Neutrophil (primary cell): ENCODE results near the gene EPB41L4B.

ENCODE experiments used
- H3K27ac ChIP-seq: fragments of 200-600 bp; sonication (generic); 2 replicates; pipeline ENCODE4 v1.5.1; 2016; ENCODE audit warnings: mild to moderate bottlenecking, moderate library complexity
- H3K27me3 ChIP-seq: fragments of 200-600 bp; sonication (generic); 2 replicates; pipeline ENCODE4 v1.6.0; 2016; ENCODE audit warnings: mild to moderate bottlenecking
- H3K36me3 ChIP-seq: fragments of 200-600 bp; sonication (generic); 2 replicates; pipeline ENCODE4 v1.5.1; 2017
- H3K4me1 ChIP-seq, 2 experiments: fragments of 200-600 bp in 1 of 2; sonication (generic) in 1 of 2; 1 replicate in 1 of 2; 2 replicates in 1 of 2; pipeline versions ENCODE4 v1.5.1 to v1.6.1; 2013 to 2016; ENCODE audit warnings: low read depth in 1 of 2, low read length in 1 of 2, mild to moderate bottlenecking in 1 of 2, moderate library complexity in 1 of 2; ENCODE audit not compliant: control insufficient read depth in 1 of 2, insufficient read depth in 1 of 2
- H3K4me3 ChIP-seq, 2 experiments: fragments of 200-600 bp in 1 of 2; sonication (generic) in 1 of 2; 1 replicate in 1 of 2; 2 replicates in 1 of 2; pipeline ENCODE4 v1.5.1; 2013 to 2016; ENCODE audit warnings: low read depth in 1 of 2, low read length in 1 of 2, mild to moderate bottlenecking in 1 of 2, moderate library complexity in 1 of 2
- H3K9me3 ChIP-seq: fragments of 200-600 bp; sonication (generic); 2 replicates; pipeline ENCODE4 v1.5.1; 2016
- TF ChIP-seq, protein P1 (sequence below): fragments of 200-600 bp; sonication (generic); IDR thresholded peaks from 2 replicates; pipeline ENCODE4 v1.5.1; 2016; ENCODE audit warnings: antibody characterized with exemption

EPB41L4B gene

DNA sequence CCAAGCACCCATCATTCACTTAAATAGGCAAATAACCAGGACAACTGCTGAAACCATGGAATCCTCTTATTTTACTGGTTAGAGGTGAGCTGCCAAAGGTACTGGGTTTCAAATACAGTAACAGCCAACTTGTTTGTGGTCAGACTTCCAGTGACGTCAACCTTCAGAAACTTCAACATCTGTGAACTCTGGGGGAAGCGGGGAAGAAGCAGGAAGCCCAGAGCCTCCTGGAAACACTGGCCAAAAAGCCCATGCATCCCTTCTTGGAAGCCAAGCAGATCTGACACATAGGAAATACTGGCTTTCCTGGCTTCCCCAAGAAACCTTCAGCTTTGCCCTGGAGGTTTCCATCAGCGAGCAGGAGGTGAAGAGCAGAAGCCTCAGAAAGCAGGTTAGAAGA, 148.9 kb downstream of the EPB41L4B start:
- H3K36me3 ChIP-seq: no peaks in the 10 kb centered on the region
- no peaks in the 10 kb centered on the region for H3K4me1 ChIP-seq
- no peak overlapping the region for H3K27ac ChIP-seq
- H3K9me3 ChIP-seq: no peaks in the 10 kb centered on the region
- TF ChIP-seq, protein P1, sequence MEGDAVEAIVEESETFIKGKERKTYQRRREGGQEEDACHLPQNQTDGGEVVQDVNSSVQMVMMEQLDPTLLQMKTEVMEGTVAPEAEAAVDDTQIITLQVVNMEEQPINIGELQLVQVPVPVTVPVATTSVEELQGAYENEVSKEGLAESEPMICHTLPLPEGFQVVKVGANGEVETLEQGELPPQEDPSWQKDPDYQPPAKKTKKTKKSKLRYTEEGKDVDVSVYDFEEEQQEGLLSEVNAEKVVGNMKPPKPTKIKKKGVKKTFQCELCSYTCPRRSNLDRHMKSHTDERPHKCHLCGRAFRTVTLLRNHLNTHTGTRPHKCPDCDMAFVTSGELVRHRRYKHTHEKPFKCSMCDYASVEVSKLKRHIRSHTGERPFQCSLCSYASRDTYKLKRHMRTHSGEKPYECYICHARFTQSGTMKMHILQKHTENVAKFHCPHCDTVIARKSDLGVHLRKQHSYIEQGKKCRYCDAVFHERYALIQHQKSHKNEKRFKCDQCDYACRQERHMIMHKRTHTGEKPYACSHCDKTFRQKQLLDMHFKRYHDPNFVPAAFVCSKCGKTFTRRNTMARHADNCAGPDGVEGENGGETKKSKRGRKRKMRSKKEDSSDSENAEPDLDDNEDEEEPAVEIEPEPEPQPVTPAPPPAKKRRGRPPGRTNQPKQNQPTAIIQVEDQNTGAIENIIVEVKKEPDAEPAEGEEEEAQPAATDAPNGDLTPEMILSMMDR: no peak
- H3K27me3 ChIP-seq: peaks cover 66% of the 10 kb centered on the region
- no peak overlapping the region for H3K4me3 ChIP-seq

DNA sequence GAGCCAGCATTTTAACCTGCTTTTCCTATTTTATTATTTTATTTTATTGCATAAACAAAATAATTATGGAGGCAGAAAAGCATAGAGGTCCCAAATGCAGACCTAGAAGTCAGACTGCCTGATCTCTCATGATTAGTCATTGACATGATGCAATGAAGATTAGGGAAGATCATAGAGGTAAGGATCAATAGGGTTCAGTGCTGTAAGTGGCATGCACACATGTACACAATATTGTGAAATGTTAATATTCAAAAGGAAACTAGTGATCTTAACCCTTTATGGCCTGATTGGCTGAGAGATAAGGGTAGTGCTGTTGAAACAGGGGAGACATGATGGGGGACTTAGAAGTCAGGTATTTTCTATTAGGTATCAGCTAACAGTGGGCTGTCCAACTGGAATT, 152.7 kb downstream of the EPB41L4B start:
- H3K4me1 ChIP-seq: no peaks in the 10 kb centered on the region
- H3K27ac ChIP-seq: no peak overlapping the region
- H3K4me3 ChIP-seq: no peak overlapping the region
- H3K27me3 ChIP-seq: peaks cover 89% of the 10 kb centered on the region
- no peaks in the 10 kb centered on the region for H3K9me3 ChIP-seq
- TF ChIP-seq, protein P1: no peak
- no peaks in the 10 kb centered on the region for H3K36me3 ChIP-seq

DNA sequence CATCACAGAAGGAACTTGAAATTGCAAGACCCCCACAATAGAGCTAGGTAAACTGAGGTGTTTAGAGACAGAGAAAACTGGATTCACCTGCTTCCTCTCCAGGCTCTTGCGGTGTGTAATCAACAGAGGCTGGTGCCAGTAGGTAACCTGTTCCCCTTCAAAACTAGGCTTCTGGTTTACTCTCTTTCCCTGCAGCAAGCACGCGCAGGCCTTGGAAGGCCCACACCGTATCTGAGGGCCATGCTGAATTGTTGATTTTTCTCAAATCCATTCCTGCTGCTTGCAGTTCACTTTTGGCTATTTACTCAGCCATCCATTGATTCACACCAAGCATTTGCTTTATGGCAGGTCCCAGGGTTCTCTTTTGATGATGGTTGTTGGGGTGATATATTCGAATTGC, 153.1 kb downstream of the EPB41L4B start:
- peaks cover 90% of the 10 kb centered on the region for H3K27me3 ChIP-seq
- H3K4me3 ChIP-seq: no peak overlapping the region
- no peaks in the 10 kb centered on the region for H3K36me3 ChIP-seq
- TF ChIP-seq, protein P1: no peak
- no peaks in the 10 kb centered on the region for H3K9me3 ChIP-seq
- no peaks in the 10 kb centered on the region for H3K4me1 ChIP-seq
- no peak overlapping the region for H3K27ac ChIP-seq

DNA sequence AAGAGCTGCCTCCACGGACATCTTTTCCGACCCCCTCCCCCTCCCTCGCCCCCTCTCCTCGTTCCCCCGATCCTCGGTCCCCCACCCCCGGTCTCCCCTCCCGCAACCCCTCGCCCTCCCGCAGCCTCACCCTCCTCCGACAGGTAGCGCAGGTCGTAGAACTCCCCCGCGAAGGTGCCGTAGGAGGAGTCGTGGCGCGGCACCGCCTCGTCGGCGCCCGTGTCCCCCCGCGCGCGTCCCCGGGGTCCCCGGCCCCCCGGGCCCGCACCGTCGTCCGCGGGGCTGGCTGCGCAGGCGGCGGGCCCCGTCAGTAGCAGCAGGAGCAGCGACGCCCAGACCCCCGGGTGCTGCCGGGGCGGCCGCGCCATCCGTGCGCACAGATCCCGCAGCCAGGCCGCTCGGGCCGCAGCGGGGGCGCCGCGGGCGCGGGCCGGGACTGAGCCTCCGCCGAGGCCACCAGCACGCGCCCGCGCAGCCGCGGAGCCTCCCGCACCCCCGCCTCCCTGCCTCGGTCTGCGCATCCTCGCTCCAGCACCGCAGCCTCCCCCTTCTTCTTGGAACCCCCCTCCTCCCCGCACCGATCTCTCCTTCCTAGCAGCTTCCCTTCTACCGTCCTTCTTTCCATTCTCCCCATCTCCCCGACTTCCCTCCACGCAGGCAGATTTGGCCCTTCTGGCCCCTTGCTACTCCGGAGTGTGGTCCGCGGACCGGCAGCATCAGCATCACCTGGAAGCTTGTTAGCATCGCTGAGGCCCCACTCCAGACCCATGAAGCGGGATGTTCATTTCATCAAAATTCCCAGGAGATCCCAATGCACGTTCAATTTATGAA, 153.9 kb downstream of the EPB41L4B start, which contains the start of gene FRRS1L:
Gene FRRS1L (minus strand): TSS at position 479 of the 831 bp plus-strand sequence. CDS start 111 bp downstream, at position 368.
- Histone ChIP-seq H3K36me3 (no peaks in the 10 kb centered on the region), H3K9me3 (no peaks in the 10 kb centered on the region), H3K27ac (no peak within 1 kb of the TSS), H3K4me1 (no peaks in the 10 kb centered on the region), H3K4me3 (no peak within 1 kb of the TSS), H3K27me3 (peaks cover 92% of the 10 kb centered on the region)
- TF ChIP-seq, protein P1: no peak

DNA sequence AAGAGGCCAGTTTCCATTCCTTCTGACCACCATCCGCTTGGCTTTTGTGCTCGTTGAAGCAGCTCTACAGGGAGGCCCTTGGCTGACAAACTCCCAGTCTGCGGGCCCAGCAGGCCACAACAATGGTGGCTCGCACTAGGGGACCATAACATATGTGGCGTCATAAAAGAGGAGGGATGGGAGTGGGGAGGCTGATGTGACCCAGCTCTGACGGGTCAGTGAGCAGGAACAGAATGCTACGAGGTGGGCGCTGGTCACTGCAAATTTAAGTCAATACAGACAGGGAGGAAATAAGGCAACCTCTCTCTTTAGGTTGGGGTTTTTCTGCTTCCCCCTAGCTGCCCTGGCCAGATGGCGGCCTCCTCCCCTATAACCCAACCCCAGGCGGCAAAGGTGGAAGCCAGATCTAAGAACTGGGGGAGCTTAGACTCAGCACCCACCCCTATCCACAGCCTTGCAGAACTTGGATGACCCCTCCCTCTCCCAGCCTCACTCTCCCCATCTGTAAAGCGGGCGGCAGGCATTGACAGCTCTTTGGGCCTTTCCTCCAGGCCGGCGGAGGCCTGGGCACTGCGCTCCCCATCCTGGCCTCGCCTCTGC, 154.6 kb downstream of the EPB41L4B start:
- Histone ChIP-seq H3K36me3 (no peaks in the 10 kb centered on the region), H3K27me3 (peaks cover 89% of the 10 kb centered on the region), H3K4me3 (no peak overlapping the region), H3K4me1 (no peaks in the 10 kb centered on the region), H3K27ac (no peak overlapping the region), H3K9me3 (no peaks in the 10 kb centered on the region)
- TF ChIP-seq, protein P1: no peak
